HG03457 (cell line): Measurements from ENCODE around the gene UBXN11.
"Not testable (repeated sequence)": the region's sequence is repeated elsewhere in the genome, so short reads cannot be mapped to it uniquely, and the experiment has no call there.

Experiments
- ATAC-seq: cut with Tn5 transposase; IDR thresholded peaks from one replicate; pipeline ENCODE4 v1.9.1; 2021; ENCODE audit warnings: moderate number of reproducible peaks; ENCODE audit not compliant: unreplicated experiment

UBXN11 gene

DNA sequence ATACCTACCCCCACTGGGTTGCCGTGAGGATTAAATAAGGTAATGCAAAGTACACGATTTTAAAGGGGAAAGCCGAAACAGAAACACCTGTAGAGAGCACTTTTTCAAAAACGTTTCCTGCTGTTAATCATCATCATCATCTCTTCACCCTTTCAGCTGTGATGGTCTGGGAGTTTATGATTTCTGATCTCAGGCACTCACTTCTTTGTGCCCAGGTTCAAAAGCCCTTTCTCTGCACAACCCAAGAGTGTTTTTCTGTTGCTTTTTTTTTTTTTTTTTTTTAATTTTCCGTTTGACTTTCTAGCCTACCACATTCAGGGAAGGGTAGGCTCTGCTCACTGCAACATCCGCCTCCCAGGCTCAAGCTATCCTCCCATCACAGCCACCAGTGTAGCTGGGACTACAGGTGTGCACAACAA is 936 bp upstream of the UBXN11 start:
- ATAC-seq, result no peak

GRCh38 chr1:26305667-26306289 is 658 bp downstream of the UBXN11 start:
- ATAC-seq, result no peak

- no peak for ATAC-seq
These were observed 3.6 kb downstream of the UBXN11 start for GRCh38 chr1:26302733-26303405.

DNA sequence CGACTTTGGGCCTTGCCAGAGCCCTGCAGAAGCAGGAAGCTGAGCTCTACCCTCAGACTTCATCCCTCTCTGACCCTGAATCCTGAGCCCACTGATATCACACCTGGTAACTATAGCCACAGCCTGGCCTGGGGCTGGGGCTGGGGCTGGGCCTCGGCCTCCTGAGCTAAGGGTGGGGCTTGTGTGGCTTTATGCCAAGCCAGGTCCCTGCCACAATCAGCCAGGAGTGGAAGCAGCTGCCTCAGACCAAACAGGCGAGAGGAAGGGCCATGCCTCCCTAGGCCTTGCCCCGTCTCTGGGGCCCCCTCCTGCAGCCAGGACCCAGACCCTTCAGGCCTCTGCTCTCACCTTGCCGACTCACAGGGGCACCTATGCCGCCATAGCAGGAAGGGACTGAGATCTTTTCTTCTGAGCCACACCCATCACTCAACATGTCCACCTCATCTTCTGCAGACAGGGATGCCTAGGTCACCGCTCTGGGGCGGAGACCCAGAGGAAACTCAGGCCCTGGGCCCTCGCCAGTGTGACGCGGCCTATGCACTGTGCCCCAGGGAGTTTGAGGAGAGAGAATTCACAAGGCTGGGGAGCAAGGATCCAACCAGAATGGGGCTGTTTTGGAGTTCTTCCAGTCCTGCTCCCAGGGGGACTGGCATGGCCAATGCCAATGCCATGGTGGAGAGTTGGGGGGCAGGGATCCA is 5.7 kb downstream of the UBXN11 start:
- ATAC-seq, result no peak

GRCh38 chr1:26297791-26298124 is 8.7 kb downstream of the UBXN11 start:
- no peak for ATAC-seq

DNA sequence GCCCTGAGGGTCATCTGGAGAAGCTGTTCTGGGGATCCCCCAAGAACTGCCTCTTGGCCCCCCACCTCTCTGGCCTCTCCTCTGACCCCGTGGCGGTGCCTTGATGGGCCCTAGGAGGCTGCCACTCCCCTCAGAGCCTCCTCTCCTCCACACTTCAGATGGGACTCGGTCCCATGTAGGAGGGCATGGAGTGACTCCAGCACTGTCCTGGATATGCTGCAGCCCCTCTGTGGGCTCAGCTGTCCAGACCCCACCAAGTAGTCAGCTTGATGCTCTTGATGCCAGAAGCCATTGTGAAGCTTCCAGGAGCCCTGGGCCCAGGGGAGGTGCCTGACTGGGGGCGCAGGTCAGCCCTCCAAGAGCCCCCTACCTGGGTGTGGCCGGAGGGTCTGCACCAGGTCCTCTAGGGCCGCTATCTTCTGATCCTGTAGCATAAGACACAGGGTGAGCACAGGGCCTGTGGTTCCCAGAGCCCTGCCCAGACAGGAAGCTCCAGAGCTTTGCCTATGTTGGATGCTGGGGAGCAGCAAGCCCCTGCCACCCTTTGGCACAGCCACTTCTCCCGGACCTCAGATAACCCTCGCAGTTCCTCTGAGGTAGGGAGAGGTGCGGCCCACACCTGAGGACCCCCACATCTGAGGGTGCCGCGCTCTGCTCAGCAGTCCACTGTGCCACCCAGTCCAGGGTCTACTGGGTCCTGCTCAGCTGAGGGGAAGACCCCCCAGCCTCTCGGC is 9.2 kb downstream of the UBXN11 start:
- ATAC-seq, result no peak

- ATAC-seq, result no peak
These were observed 9.9 kb downstream of the UBXN11 start for GRCh38 chr1:26296340-26297056.

DNA sequence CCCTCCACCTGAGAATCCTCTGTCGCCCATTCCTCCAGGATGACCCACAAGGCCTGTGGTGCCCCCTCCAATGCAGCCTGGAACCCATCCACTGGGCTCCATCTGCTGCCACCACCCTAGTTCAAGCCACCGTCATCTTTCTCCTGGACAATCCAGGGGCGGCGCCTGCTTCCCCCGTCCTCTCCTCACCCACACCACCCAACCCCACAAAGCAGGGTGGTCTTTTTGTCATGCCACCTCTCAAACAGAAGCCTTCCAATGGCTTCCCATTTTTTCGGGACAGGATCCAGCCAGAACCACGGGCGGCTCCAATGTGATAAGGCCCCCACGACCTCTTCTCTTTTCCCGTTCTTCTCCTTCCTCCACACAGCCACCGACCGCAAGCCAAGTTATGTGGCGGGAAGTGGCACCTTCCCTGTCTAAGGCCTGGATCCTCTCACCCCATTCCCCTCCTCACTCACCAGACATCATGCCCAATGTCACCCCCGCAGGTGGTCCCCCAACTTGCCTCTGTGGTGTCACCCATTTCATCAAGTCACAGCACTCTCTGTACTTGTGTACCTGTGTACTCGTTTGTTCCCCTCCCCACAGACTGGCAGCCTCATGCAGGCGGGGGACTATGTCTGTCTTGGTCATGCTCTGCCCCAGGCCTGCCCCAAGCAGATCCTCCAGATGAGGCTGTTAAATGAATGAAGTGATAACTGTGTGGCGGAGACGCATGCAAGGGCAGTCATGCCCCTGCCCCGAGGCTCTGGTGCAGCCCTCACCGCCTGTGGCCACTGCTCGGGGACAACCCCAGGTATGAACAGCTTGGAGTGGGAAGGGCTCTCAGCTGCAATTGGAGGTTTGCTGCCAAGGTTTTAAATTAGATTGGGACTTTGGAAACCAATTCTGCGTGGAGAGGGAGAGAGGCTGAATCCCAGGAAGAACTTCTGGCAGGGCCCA is 11.0 kb downstream of the UBXN11 start:
- ATAC-seq, result no peak

- ATAC-seq, result no peak
These were observed 12.4 kb downstream of the UBXN11 start for GRCh38 chr1:26293911-26294463.

DNA sequence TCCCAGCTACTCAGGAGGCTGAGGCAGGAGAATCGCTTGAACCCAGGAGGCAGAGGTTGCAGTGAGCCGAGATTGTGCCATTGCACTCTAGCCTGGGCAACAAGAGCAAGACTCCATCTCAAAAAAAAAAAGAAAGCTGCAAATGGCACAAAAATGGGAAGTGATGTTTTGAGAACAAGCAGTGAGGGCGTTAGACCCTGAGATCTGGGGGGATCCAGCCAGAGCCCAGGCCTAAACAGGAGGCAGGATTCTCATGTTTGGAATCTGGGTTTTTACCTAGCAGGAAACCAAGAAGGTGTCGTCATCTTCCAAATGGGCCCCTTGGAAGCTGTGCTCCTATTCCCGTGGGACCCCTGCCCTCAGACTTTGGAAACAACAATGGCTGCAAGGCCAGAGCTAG is 13.7 kb downstream of the UBXN11 start:
- not testable (repeated sequence) for ATAC-seq

GRCh38 chr1:26291939-26292338 is 14.5 kb downstream of the UBXN11 start:
- no peak for ATAC-seq

DNA sequence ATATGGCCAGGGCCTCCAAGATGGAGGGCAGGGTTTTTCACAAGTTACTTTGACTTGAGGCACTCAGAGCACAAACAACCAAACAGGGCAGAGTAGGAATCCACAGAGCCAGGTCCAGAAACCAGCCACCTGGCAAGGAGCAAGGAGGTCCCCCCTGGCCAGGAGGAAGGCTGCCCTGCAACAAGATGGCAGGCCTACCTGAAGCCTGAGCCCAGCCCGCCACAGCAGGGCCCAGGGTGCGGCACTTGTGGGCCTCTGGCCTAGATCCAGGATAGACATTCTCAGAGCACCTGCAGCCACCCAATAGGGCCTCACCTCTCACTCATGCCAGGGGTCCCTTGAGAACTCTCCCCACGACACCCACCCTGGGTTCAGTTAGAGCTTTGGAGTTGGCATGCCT is 15.0 kb downstream of the UBXN11 start:
- no peak for ATAC-seq

DNA sequence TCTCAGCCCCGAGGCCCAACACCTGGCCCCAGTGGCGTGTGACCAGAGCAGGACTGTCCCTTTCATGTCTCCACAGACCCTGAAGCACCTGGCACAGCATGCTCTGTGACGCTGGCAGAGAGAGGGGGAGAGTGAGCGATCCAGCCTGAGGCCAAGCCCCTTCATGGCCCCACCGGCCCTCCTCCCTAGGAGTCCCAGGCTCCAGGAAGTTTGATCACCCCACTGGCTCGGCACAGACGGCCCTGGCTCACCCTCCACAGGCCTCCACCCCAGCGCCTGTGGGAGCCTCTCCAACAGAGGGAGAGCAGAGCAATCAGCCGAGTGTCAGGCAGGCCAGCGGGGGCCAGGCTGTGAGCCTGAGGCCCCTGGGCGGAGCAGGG is 15.6 kb downstream of the UBXN11 start:
- no peak for ATAC-seq

GRCh38 chr1:26290122-26290881 is 16.1 kb downstream of the UBXN11 start:
- no peak for ATAC-seq

GRCh38 chr1:26289158-26290059 is 17.0 kb downstream of the UBXN11 start:
- ATAC-seq, result no peak

DNA sequence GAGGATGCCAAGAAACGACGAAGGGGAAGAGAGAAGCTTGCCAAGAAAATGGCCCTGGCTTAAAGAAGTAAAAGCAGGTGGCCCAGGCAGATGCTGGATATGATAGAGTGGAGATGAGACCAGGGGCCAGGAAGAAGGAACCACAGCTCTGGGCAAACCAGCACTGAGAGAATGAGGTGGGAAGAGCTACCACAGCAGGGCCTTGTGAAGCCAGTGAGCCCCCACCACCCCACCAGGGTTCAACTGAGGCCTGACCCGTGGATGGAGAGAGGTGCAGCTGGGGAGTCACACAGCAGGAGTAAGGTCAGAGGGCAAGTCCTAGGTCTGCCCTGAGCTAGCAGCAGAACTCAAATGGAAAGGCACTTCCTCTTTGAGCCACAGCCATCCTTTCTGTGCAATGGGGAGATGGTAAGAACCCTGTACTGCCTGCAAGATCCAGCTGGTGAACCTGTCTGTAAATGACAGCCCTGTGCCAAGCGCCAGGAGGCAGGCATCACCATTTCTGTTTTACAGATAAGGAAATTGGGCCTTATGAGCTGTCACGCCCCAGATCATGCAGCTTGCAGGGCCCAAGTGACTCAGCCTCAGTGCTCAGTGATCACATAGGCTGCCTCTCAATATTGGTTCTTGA is 18.0 kb downstream of the UBXN11 start:
- ATAC-seq, result no peak

DNA sequence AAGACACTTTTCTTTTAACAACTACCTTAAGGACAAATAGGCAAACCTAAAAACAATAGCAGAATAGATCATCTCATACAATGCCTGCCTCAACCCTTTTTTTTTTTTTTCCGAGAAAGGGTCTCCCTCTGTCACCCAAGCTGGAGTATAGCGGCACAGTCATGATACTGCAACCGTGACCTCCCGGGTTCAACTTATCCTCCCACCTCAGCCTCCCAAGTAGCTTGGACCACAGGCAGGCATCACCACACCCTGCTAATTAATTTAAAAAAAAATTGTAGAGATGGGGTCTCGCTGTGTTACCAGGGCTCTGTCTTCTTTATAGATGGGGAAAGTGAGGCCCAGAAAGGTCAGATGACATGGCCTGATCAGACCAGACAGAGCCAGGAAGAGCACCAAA is 18.6 kb downstream of the UBXN11 start:
- no peak for ATAC-seq
